Activated CD8-positive, alpha-beta memory T cell treated with anti-CD3 and anti-CD28 coated beads for 1 hour (primary cell): Measurements from ENCODE around the gene GFOD1.

Experiments used
- DNase-seq, 2 donors: peaks; one replicate each; pipeline ENCODE4 v3.0.0-alpha.2; 2020; ENCODE audit warnings: low read depth in 1 of 2; ENCODE audit errors: extremely low read depth in 1 of 2

The GFOD1 gene

GRCh38 chr6:13360671-13361540, 126.5 kb downstream of the GFOD1 start:
- no peak for DNase-seq

GRCh38 chr6:13359287-13359686, 128.1 kb downstream of the GFOD1 start:
- DNase-seq = no peak

- no peak for DNase-seq
Measured at GRCh38 chr6:13358511-13358910, 128.9 kb downstream of the GFOD1 start.

GRCh38 chr6:13357551-13358075, 129.8 kb downstream of the GFOD1 start:
- no peak for DNase-seq

- DNase-seq = no peak
Measured at GRCh38 chr6:13355999-13356785, 131.2 kb downstream of the GFOD1 start.

- no peak for DNase-seq
Measured at GRCh38 chr6:13355043-13355945, 132.1 kb downstream of the GFOD1 start.

GRCh38 chr6:13354331-13355042, 132.9 kb downstream of the GFOD1 start:
- DNase-seq = no peak

GRCh38 chr6:13352165-13352564, 135.2 kb downstream of the GFOD1 start:
- no peak for DNase-seq

- DNase-seq = no peak
Measured at GRCh38 chr6:13351271-13351670, 136.1 kb downstream of the GFOD1 start.

- no peak for DNase-seq
Measured at GRCh38 chr6:13349811-13350506, 137.4 kb downstream of the GFOD1 start.

GRCh38 chr6:13348334-13349113, 138.9 kb downstream of the GFOD1 start:
- DNase-seq = no peak

- no peak for DNase-seq
Measured at GRCh38 chr6:13346245-13346644, 141.2 kb downstream of the GFOD1 start.

- no peak for DNase-seq
Measured at GRCh38 chr6:13342414-13343019, 144.9 kb downstream of the GFOD1 start.

GRCh38 chr6:13339863-13340630, 147.4 kb downstream of the GFOD1 start:
- no peak for DNase-seq

- DNase-seq = no peak
Measured at GRCh38 chr6:13338038-13338437, 149.4 kb downstream of the GFOD1 start.

GRCh38 chr6:13336553-13336952, 150.8 kb downstream of the GFOD1 start:
- peak; percentile 16 to 67 for DNase-seq

GRCh38 chr6:13334953-13335352, 152.4 kb downstream of the GFOD1 start:
- DNase-seq = no peak

GRCh38 chr6:13332349-13332706, 155.1 kb downstream of the GFOD1 start:
- DNase-seq = no peak
